Tibial nerve (tissue), 3 donors: Measurements from ENCODE around the gene CHST10.

Source experiments
- CTCF ChIP-seq, 5 experiments: fragments of 200-600 bp in 3 of 5; fragments of 450-650 bp in 2 of 5; sonication (generic) in 3 of 5; IDR thresholded peaks; one replicate each; pipeline ENCODE4 v1.5.1; 2016 to 2019; ENCODE audit warnings: antibody characterized with exemption in 5 of 5, mild to moderate bottlenecking in 3 of 5, moderate library complexity in 2 of 5
- POLR2A ChIP-seq, 2 donors: fragments of 450-650 bp; IDR thresholded peaks; one replicate each; pipeline ENCODE4 v1.6.1; 2017; ENCODE audit warnings: antibody characterized with exemption in 2 of 2, mild to moderate bottlenecking in 2 of 2, moderate library complexity in 2 of 2

- TF ChIP-seq POLR2A (IDR thresholded peaks at IDR 0.05) (no peak), CTCF (IDR thresholded peaks at IDR 0.05) (no peak)
Measured at GRCh38 chr2:100392715-100393114, 24.8 kb downstream of the CHST10 start.
